ENCODE data around the gene KRT35.

DNA sequence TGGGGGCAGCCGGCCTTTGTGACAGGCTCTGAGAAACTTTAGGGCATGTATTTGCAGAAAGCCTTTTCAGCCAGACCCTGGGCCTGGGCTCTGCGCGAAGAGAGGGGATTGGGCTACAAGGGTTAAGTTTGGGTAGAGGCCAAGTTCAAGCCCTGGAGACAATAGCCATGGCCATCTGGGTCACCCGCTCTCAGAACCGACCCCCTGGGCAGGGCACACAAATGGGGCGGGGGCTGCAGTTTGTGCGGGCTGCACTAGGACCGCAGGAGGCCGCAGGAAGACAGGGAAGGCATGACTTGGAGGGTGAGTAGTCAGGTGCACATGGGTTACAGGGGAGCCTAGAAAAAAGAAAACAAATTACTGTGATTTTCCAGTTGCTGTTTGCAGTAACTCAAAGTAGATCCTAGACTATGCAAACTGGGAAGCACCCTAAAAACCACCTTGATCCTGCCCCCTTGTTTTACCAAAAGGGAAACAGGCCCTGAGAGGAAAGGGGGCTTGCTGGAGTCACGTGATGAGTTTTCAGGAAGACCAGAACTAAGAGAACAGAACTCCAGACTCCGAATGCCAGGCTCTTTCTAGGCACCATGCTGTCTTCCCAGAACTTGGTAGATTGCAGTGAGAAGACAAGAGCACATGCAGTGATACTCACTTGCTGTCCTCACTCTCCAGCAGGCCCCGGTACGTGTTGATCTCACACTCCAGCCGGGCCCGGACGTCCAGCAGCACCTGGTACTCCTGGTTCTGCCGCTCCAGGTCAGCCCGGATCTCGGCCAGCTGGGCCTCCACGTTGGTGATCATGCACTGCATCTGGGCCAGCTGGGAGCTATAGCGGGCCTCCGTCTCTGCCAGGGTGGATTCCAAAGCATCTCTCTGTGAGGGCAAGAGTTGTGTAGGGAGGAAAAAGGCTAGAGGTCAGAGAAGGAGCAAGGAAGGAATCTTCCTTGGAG, 3.8 kb downstream of the KRT35 start:
- TF ChIP-seq CTCF (IDR thresholded peaks at IDR 0.05 in 2 of 3, conservative IDR thresholded peaks at IDR 0.05 in 1 of 3; ENCODE audit: borderline replicate concordance in 1 of 3, insufficient read depth in 1 of 3, low read depth in 2 of 3, low read length in 2 of 3) (no peak), POLR2AphosphoS5 (IDR thresholded peaks at IDR 0.05; ENCODE audit: low read depth, low read length) (no peak), EZH2 (IDR thresholded peaks at IDR 0.05) (no peak), CBX3 (IDR thresholded peaks at IDR 0.05; ENCODE audit: low read depth) (no peak)

All from HCT116 (cell line).